GM06990 (cell line): ENCODE measurements around the gene NR5A1.

Experiments
- DNase-seq: peaks from one replicate; pipeline ENCODE4 v3.0.0-alpha.2; 2011; ENCODE audit not compliant: insufficient read length; ENCODE audit errors: extremely low read depth
- H3K27me3 ChIP-seq: replicated peaks from 2 replicates; pipeline ENCODE4 v1.6.0; 2011; ENCODE audit warnings: low read length; ENCODE audit not compliant: control insufficient read depth, insufficient read depth
- H3K36me3 ChIP-seq: 2 replicates; pipeline ENCODE4 v1.5.1; 2011; ENCODE audit warnings: low read length; ENCODE audit not compliant: control insufficient read depth, insufficient read depth
- H3K4me3 ChIP-seq: replicated peaks from 2 replicates; pipeline ENCODE4 v1.5.1; 2011; ENCODE audit warnings: low read depth, mild to moderate bottlenecking, control low read depth, low read length
- TF ChIP-seq, protein P1 (sequence below): IDR thresholded peaks from 2 replicates; pipeline ENCODE4 v1.5.1; 2011; ENCODE audit warnings: low read length, control low read depth, mild to moderate bottlenecking, inconsistent platforms; ENCODE audit not compliant: insufficient read depth, poor library complexity, severe bottlenecking

NR5A1 gene

DNA sequence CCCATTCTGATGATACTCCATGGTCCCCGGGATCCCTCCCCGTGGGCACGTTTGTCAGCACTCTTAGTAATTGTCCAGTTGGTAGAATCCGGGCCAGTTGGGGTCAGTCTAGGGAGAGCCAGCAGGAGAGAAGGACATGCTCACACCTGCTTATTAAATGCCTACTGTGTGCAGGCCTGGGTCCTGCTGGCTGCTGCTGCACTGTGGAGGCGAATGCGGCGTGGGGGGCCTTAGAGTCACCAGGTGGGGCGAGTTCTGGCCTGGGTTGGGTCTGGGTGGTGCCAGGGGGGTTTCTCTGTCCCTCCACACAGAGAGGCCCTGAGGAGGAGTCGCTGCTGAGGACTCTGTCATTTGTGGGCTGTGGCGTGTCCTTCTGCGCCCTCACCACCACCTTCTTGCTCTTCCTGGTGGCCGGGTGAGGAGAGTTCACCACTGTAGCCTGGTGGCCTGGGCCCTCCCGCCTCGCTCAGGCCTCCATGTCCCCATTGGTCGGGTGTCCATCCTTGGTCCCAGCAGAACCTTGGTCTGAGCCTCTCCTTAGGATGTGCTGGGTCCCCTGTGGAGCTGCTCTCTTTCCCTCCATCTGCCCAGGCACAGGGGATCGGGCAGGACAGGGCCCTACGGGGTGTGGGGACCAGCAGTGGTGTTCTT is 39.7 kb downstream of the NR5A1 start:
- H3K36me3 ChIP-seq, result no peaks in the 10 kb centered on the region
- H3K4me3 ChIP-seq, result no peak overlapping the region
- DNase-seq, result no peak
- H3K27me3 ChIP-seq, result no peaks in the 10 kb centered on the region; the same call in 1 of the 2 replicates
- TF ChIP-seq, protein P1, sequence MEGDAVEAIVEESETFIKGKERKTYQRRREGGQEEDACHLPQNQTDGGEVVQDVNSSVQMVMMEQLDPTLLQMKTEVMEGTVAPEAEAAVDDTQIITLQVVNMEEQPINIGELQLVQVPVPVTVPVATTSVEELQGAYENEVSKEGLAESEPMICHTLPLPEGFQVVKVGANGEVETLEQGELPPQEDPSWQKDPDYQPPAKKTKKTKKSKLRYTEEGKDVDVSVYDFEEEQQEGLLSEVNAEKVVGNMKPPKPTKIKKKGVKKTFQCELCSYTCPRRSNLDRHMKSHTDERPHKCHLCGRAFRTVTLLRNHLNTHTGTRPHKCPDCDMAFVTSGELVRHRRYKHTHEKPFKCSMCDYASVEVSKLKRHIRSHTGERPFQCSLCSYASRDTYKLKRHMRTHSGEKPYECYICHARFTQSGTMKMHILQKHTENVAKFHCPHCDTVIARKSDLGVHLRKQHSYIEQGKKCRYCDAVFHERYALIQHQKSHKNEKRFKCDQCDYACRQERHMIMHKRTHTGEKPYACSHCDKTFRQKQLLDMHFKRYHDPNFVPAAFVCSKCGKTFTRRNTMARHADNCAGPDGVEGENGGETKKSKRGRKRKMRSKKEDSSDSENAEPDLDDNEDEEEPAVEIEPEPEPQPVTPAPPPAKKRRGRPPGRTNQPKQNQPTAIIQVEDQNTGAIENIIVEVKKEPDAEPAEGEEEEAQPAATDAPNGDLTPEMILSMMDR, result no peak

DNA sequence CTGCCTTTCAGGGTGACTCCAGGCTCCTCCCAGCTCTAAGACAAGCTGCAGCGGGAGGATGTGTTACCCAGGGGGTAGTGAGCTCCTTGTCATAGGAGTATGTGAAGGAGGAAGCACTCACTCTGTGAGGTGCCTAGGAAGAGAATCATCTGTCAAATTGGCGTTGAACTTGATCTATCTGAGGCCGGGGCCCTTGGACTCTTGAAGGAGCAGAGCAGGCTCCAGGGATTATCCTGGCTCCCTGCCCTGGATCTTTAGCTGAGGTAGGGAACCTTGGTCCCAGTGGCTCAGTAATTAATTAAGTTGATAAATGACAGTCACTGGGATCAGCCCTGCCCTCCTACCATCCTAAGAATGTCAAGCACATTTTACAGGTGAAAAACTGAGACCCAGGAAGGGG is 41.5 kb downstream of the NR5A1 start:
- H3K4me3 ChIP-seq, result no peak overlapping the region
- H3K27me3 ChIP-seq, result no peaks in the 10 kb centered on the region; the same call in 1 of the 2 replicates
- H3K36me3 ChIP-seq, result no peaks in the 10 kb centered on the region
- TF ChIP-seq, protein P1, result no peak
- DNase-seq, result no peak

DNA sequence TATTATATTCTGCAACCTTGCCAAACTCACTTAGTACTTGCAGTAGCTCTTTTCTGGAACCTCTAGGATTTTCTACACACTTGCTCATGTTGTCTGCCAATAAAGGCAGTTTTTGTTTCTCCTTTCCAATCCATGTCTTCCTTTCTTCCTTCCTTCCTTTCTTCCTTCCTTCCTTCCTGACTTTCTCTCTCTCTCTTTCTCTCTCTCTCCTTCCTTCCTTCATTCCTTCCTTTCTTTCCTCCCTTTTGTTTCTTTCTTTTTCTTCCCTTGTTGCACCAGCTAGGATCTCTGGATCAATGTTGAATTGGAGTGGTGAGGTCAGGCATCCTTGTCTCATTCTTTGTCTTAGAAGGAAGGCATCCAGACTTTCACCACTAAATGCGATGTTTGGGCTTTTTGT is 44.5 kb downstream of the NR5A1 start:
- no peaks in the 10 kb centered on the region for H3K36me3 ChIP-seq

DNA sequence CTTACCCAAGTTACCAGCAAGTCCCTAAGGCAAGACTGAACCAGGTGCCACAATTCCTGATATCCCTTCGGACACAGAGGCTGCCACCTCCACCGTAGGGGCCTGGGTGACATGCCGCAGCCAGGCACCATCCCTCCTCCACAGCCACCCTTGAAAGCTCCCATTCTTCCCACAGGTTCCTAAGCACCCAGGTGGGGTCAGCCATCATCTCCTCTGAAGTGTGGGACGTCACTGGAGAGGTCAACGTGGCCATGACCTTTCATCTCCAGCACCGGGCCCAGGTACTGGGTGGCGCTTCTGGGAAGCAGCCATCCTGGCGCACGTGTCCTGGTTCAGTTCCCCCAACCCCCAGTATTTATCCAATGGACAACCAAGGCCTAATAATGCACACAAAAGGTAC is 48.8 kb downstream of the NR5A1 start:
- no peaks in the 10 kb centered on the region; the same call in 1 of the 2 replicates for H3K27me3 ChIP-seq
- H3K36me3 ChIP-seq, result no peaks in the 10 kb centered on the region
- TF ChIP-seq, protein P1, result no peak
- H3K4me3 ChIP-seq, result no peak overlapping the region
- no peak for DNase-seq

More for the DNA sequence above, 44.5 kb downstream of the NR5A1 start:
- no peak for DNase-seq
- H3K27me3 ChIP-seq, result no peaks in the 10 kb centered on the region; the same call in 1 of the 2 replicates
- no peak overlapping the region for H3K4me3 ChIP-seq
- TF ChIP-seq, protein P1, result no peak

DNA sequence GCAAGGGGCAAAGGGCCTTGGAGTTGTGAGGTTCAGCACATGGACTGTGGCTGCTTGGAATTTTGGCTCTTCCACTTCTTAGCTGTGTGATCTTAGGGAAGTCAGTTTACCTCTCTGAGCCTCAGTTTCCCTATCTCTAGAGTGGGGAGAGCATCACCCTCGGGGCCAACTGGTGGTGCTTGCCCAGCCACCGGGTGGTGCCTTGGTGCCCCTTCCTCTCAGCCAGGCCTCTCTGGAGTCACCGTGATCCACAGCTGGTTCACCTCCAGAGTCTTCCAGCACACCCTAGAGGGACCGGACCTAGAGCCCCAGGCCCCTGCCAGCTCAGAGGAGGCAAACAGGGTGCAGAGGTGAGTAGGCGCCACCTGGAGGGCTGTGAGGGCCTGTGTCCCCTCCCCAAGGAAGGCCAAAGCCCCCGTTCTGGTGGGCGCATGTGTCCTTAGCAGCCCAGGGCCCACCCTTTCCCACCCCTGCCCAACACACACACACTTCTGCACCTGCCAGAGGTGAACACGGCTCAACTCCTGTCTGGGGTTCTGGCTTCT is 49.2 kb downstream of the NR5A1 start:
- H3K27me3 ChIP-seq, result no peaks in the 10 kb centered on the region; the same call in 1 of the 2 replicates
- DNase-seq, result no peak
- H3K4me3 ChIP-seq, result no peak overlapping the region
- TF ChIP-seq, protein P1, result no peak
- H3K36me3 ChIP-seq, result no peaks in the 10 kb centered on the region
